RWPE1 (cell line): ENCODE data around the gene ICA1.

Source experiments
- CTCF ChIA-PET: fragments of 350-600 bp; sonication (Branson Sonifier 250); formaldehyde crosslinking; extraction: SDS; loops from one replicate; lab custom pipeline; 2021; lab: Yijun Ruan, JAX
- POLR2A ChIA-PET: fragments of 400-600 bp; formaldehyde crosslinking; extraction: SDS; loops from one replicate; lab custom pipeline; 2020; ENCODE audit warnings: antibody characterized with exemption; ENCODE audit not compliant: low non-redundant PET; lab: Yijun Ruan, JAX
- DNase-seq: peaks from one replicate; pipeline ENCODE4 v3.0.0; 2012; ENCODE audit warnings: low spot score
- H3K27ac ChIP-seq: fragments of 450-650 bp; 2 replicates; pipeline ENCODE4 v1.5.1; 2017
- CTCF ChIP-seq: fragments of 450-650 bp; conservative IDR thresholded peaks from 2 replicates; pipeline ENCODE4 v1.5.1; 2017; ENCODE audit warnings: low read depth, mild to moderate bottlenecking

The ICA1 gene

GRCh38 chr7:8212638-8213037, 49.3 kb downstream of the ICA1 start:
- no peak for TF ChIP-seq CTCF
- H3K27ac ChIP-seq = no peak overlapping the region
- CTCF ChIA-PET = no interaction called here
- POLR2A ChIA-PET = no interaction called here
- DNase-seq = no peak

GRCh38 chr7:8211725-8212096, 50.3 kb downstream of the ICA1 start:
- no peak for DNase-seq
- H3K27ac ChIP-seq = no peak overlapping the region
- TF ChIP-seq CTCF = no peak
- CTCF ChIA-PET = interaction anchor here (0.6 kb wide), 1 partner anchor 11 kb away, joined by 3 read pairs; no protein-coding TSS in a partner anchor
- POLR2A ChIA-PET = no interaction called here

- DNase-seq = no peak
- POLR2A ChIA-PET = no interaction called here
- TF ChIP-seq CTCF = no peak
- CTCF ChIA-PET = interaction anchor here (0.5 kb wide), 1 partner anchor 243 kb away, joined by 4 read pairs; no protein-coding TSS in a partner anchor
- H3K27ac ChIP-seq = no peak overlapping the region
Measured at GRCh38 chr7:8210845-8211724, 50.9 kb downstream of the ICA1 start.

GRCh38 chr7:8209353-8209752, 52.6 kb downstream of the ICA1 start:
- TF ChIP-seq CTCF = no peak
- ChIA-PET CTCF (interaction anchor here (0.6 kb wide), 1 partner anchor 531 kb away, joined by 3 read pairs; no protein-coding TSS in a partner anchor), POLR2A (no interaction called here)
- DNase-seq = no peak
- no peak overlapping the region for H3K27ac ChIP-seq

GRCh38 chr7:8208816-8209215, 53.2 kb downstream of the ICA1 start:
- no peak for TF ChIP-seq CTCF
- no peak overlapping the region for H3K27ac ChIP-seq
- CTCF ChIA-PET = no interaction called here
- no peak for DNase-seq
- POLR2A ChIA-PET = no interaction called here

- POLR2A ChIA-PET = no interaction called here
- no peak for TF ChIP-seq CTCF
- no peak overlapping the region for H3K27ac ChIP-seq
- DNase-seq = no peak
- CTCF ChIA-PET = no interaction called here
Measured at GRCh38 chr7:8206956-8207355, 55.0 kb downstream of the ICA1 start.
